ENCODE data around the gene RNF113A.

RNF113A gene

DNA sequence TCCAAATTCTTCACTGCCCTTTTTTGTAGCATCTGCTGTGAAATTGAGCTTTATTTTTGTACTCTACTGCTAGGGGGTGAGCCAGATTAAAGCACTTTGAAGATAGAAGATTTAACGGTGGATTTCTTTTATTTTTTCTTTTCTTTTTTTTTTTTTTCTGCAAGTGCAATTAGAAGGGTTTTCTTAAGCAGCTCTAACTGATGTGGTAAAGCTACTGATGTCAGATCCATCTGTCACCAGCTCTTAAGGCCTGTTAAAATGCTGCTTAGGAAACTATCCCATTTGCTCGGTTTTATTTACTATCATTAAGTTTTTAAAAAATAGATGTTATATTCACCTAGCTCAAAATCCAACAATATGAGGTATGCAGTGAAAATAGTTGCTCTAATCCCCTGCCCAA is 7.2 kb upstream of the RNF113A start:
- TF ChIP-seq ZNF8 (CRISPR knock-in tag; IDR thresholded peaks at IDR 0.05) (no peak), SNAI2 (CRISPR knock-in tag; IDR thresholded peaks at IDR 0.05) (no peak), CSDC2 (CRISPR knock-in tag; IDR thresholded peaks at IDR 0.05) (no peak), ISL1 (CRISPR knock-in tag; IDR thresholded peaks at IDR 0.05) (no peak), BACH2 (CRISPR knock-in tag; IDR thresholded peaks at IDR 0.05; ENCODE audit: borderline replicate concordance) (no peak), ZC3H10 (CRISPR knock-in tag; IDR thresholded peaks at IDR 0.05) (no peak), OSR1 (CRISPR knock-in tag; IDR thresholded peaks at IDR 0.05) (no peak)
- TF ChIP-seq, protein P1, sequence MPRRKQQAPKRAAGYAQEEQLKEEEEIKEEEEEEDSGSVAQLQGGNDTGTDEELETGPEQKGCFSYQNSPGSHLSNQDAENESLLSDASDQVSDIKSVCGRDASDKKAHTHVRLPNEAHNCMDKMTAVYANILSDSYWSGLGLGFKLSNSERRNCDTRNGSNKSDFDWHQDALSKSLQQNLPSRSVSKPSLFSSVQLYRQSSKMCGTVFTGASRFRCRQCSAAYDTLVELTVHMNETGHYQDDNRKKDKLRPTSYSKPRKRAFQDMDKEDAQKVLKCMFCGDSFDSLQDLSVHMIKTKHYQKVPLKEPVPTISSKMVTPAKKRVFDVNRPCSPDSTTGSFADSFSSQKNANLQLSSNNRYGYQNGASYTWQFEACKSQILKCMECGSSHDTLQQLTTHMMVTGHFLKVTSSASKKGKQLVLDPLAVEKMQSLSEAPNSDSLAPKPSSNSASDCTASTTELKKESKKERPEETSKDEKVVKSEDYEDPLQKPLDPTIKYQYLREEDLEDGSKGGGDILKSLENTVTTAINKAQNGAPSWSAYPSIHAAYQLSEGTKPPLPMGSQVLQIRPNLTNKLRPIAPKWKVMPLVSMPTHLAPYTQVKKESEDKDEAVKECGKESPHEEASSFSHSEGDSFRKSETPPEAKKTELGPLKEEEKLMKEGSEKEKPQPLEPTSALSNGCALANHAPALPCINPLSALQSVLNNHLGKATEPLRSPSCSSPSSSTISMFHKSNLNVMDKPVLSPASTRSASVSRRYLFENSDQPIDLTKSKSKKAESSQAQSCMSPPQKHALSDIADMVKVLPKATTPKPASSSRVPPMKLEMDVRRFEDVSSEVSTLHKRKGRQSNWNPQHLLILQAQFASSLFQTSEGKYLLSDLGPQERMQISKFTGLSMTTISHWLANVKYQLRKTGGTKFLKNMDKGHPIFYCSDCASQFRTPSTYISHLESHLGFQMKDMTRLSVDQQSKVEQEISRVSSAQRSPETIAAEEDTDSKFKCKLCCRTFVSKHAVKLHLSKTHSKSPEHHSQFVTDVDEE (CRISPR knock-in tag; IDR thresholded peaks at IDR 0.05): no peak
- TF ChIP-seq, protein P2, sequence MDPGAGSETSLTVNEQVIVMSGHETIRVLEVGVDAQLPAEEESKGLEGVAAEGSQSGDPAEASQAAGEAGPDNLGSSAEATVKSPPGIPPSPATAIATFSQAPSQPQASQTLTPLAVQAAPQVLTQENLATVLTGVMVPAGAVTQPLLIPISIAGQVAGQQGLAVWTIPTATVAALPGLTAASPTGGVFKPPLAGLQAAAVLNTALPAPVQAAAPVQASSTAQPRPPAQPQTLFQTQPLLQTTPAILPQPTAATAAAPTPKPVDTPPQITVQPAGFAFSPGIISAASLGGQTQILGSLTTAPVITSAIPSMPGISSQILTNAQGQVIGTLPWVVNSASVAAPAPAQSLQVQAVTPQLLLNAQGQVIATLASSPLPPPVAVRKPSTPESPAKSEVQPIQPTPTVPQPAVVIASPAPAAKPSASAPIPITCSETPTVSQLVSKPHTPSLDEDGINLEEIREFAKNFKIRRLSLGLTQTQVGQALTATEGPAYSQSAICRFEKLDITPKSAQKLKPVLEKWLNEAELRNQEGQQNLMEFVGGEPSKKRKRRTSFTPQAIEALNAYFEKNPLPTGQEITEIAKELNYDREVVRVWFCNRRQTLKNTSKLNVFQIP (CRISPR knock-in tag; IDR thresholded peaks at IDR 0.05; ENCODE audit: borderline replicate concordance, low read depth): no peak
- TF ChIP-seq, protein P3, sequence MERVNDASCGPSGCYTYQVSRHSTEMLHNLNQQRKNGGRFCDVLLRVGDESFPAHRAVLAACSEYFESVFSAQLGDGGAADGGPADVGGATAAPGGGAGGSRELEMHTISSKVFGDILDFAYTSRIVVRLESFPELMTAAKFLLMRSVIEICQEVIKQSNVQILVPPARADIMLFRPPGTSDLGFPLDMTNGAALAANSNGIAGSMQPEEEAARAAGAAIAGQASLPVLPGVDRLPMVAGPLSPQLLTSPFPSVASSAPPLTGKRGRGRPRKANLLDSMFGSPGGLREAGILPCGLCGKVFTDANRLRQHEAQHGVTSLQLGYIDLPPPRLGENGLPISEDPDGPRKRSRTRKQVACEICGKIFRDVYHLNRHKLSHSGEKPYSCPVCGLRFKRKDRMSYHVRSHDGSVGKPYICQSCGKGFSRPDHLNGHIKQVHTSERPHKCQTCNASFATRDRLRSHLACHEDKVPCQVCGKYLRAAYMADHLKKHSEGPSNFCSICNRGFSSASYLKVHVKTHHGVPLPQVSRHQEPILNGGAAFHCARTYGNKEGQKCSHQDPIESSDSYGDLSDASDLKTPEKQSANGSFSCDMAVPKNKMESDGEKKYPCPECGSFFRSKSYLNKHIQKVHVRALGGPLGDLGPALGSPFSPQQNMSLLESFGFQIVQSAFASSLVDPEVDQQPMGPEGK (CRISPR knock-in tag; IDR thresholded peaks at IDR 0.05; ENCODE audit: borderline replicate concordance): no peak
- TF ChIP-seq, protein P4, sequence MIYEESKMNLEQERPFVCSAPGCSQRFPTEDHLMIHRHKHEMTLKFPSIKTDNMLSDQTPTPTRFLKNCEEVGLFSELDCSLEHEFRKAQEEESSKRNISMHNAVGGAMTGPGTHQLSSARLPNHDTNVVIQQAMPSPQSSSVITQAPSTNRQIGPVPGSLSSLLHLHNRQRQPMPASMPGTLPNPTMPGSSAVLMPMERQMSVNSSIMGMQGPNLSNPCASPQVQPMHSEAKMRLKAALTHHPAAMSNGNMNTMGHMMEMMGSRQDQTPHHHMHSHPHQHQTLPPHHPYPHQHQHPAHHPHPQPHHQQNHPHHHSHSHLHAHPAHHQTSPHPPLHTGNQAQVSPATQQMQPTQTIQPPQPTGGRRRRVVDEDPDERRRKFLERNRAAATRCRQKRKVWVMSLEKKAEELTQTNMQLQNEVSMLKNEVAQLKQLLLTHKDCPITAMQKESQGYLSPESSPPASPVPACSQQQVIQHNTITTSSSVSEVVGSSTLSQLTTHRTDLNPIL (CRISPR knock-in tag; IDR thresholded peaks at IDR 0.05; ENCODE audit: low read depth): no peak
- no peak for ATAC-seq

DNA sequence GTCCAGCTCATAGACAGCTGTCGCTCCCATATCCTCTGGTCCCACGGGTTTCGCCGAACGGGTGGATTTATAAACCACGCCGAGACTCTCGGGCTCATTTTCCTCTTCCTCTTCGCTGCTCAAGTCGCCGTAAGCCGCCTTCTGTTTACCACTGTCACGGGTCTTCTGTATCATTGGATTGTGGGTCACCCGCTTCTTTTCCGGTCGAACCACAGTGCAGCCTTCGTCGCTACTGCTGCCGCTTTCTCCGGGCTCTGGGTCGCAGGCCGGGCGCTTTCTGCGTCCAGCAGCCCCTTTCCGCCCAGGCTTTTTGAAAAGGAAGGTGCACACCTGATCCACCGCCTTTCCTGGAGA is 311 bp downstream of the RNF113A start:
- peak; percentile 37 for ATAC-seq
- TF ChIP-seq ZNF70 (CRISPR knock-in tag; IDR thresholded peaks at IDR 0.05): no peak
- TF ChIP-seq ISL1 (CRISPR knock-in tag; IDR thresholded peaks at IDR 0.05): no peak
- no peak for TF ChIP-seq PPARA (CRISPR knock-in tag; IDR thresholded peaks at IDR 0.05; ENCODE audit: borderline replicate concordance)
- TF ChIP-seq ZNF565 (CRISPR knock-in tag; conservative IDR thresholded peaks at IDR 0.05; ENCODE audit: low read depth): no peak
- TF ChIP-seq ZFP30 (CRISPR knock-in tag; IDR thresholded peaks at IDR 0.05): no peak
- TF ChIP-seq, protein P3 (CRISPR knock-in tag; IDR thresholded peaks at IDR 0.05; ENCODE audit: borderline replicate concordance): no peak
- no peak for TF ChIP-seq ZC3H10 (CRISPR knock-in tag; IDR thresholded peaks at IDR 0.05)
- no peak for TF ChIP-seq TOX (CRISPR knock-in tag; IDR thresholded peaks at IDR 0.05; ENCODE audit: borderline replicate concordance)
- TF ChIP-seq, protein P5, sequence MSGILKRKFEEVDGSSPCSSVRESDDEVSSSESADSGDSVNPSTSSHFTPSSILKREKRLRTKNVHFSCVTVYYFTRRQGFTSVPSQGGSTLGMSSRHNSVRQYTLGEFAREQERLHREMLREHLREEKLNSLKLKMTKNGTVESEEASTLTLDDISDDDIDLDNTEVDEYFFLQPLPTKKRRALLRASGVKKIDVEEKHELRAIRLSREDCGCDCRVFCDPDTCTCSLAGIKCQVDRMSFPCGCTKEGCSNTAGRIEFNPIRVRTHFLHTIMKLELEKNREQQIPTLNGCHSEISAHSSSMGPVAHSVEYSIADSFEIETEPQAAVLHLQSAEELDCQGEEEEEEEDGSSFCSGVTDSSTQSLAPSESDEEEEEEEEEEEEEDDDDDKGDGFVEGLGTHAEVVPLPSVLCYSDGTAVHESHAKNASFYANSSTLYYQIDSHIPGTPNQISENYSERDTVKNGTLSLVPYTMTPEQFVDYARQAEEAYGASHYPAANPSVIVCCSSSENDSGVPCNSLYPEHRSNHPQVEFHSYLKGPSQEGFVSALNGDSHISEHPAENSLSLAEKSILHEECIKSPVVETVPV (CRISPR knock-in tag; IDR thresholded peaks at IDR 0.05): no peak
- TF ChIP-seq OSR1 (CRISPR knock-in tag; IDR thresholded peaks at IDR 0.05): no peak
- no peak for TF ChIP-seq ESRRG (CRISPR knock-in tag; IDR thresholded peaks at IDR 0.05)
- TF ChIP-seq CSDC2 (CRISPR knock-in tag; IDR thresholded peaks at IDR 0.05): no peak
- TF ChIP-seq ZNF8 (CRISPR knock-in tag; IDR thresholded peaks at IDR 0.05): no peak

DNA sequence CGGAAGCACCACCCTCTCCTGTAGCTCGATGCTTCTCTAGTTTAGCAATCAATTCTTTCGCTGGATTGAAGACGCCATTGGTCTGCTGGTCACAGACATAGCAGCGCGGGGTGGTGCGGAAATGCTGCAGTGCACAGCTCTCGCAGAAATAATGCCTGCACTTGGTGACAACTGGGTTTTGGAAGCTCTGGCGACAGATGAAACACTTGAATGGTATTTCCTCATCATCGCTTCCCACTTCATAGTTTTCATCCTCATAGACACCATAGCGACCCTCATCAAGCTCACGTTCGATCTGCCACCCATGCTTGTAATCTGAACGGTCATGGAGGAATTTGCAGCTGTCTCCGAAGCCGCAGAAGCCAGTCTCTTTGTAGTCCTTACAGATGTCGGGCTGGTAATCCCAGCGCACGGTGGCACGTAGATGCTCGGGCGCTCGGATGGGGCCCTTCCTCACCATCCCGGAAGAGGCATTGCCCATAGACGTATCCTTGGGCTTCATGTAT is 854 bp downstream of the RNF113A start:
- TF ChIP-seq CSDC2 (CRISPR knock-in tag; IDR thresholded peaks at IDR 0.05): no peak
- ATAC-seq: peak; percentile 53

Measured in SK-N-SH treated with all-trans-retinoic acid at 6 μM for 48 hours (cell line).